ENCODE data around the gene FRAS1.

GRCh38 chr4:78267790-78268189, 210.7 kb downstream of the FRAS1 start:
- TF ChIP-seq GATA2 (IDR thresholded peaks at IDR 0.05; ENCODE audit: low read depth, low read length) (no peak), GATA3 (IDR thresholded peaks at IDR 0.05; ENCODE audit: low read depth, low read length) (no peak)
